HG03025 (cell line): ENCODE measurements around the gene FCER1G.
"Not testable (repeated sequence)": the region's sequence is repeated elsewhere in the genome, so short reads cannot be mapped to it uniquely, and the experiment has no call there.

ENCODE experiments used
- ATAC-seq: cut with Tn5 transposase; IDR thresholded peaks from one replicate; pipeline ENCODE4 v1.9.1; 2021; ENCODE audit warnings: mild to moderate bottlenecking, moderate library complexity; ENCODE audit not compliant: unreplicated experiment, low FRiP score

Gene FCER1G

DNA sequence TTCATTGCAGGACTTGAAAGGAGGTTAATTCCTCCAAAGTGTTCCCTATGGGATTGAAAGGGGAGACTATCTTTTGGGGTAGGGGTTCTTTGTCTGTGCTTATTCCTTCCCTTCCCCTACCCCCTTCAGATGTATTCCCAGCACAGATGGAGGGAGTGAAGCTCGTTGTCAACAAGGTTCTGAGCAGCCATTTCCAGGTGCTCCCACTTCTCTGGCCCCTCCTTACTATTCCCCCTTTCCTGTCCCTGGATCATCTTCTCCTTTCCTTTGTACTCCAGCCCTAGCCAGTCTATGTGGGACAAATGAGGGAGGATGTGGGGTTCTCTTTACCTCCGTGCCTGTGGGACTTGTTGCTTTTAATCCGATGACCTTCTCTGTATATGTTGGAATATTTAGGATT, 11.7 kb downstream of the FCER1G start:
- ATAC-seq = no peak

DNA sequence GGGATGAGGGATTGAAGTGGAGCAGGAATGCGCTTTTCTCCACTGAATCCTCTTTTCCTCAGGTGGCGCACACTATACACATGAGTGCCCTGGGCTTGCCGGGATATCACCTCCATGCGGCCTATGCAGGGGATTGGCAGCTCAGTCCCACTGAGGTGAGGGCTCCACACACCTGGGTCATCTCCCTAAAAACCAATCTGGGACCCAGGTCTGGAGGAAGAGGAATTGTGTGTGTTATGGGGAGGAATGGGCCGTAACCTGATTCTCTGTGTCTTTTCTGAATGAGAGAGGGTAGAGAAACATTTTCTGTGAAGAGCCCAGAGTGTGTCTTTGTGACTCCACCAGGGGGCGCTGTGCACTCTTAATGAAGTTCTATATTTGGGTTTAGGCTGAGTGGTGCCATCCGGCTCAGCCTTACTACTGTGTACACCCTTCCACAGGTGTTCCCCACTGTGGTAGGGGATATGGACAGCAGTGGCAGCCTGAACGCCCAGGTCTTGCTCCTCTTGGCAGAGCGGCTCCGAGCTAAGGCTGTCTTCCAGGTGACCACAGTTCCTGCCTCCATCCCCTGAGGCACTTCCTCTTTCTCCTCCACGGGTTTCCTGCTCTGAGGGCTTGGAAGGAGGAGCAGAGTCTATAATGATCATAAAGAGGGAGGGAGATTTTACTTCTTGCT, 12.2 kb downstream of the FCER1G start:
- no peak for ATAC-seq

DNA sequence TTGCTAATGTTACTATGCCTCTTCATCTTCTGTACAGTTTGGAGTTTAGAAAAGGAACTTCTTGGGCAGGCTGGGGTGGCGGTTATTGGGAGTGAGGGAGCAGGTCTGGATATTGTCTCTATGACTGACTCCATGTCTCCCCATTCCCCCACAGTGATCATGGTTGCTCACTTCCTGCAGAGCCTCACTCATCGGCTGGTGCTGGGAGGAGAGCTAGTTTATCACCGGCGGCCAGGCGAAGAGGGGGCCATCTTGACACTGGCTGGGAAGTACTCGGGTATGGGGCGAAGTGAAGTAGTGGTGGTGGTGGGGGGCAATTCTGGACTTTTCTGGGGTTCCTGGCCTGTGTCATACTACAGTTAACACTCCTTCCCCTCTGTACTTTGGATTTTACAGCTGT, 12.9 kb downstream of the FCER1G start:
- ATAC-seq = no peak

DNA sequence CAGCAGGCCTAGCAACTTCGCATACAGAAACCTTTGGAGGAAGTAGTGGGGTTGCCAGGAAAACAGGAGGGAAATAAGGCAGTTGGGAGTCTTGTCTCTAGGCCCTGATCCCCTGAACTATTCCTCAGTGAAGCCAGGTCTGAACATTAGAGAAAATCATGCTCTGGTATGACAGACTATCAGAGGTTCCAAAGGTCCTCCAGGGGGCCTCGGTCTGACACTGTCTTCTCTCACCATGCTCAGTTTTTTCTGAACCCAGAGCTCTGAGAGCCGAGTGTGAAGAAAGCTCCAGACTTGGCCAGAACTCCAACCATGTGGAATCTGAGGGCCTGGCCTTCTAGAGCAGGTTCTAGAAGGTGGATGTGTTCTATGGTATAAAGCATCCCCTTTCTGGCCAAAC, 14.8 kb downstream of the FCER1G start:
- ATAC-seq = no peak

DNA sequence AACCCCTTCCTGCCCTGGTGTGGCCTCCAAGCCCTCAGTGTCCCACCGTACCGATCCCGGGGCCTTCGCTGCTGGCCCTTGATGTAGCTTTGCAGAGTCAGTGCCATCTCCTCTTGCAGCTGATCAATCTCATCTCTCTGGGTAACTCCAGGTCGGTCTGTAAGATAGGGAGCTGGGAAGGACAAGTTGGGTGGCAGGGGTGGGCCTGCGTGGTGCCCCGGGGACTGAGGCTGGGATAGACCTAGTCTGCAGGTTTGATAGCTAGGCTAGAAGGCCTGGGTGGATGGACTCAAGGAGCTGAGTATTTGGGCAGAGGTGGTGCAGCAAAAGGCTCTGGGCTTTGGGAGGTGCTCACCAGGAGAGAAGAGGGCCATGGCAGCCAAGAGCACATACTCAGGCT, 15.7 kb downstream of the FCER1G start:
- ATAC-seq = no peak

DNA sequence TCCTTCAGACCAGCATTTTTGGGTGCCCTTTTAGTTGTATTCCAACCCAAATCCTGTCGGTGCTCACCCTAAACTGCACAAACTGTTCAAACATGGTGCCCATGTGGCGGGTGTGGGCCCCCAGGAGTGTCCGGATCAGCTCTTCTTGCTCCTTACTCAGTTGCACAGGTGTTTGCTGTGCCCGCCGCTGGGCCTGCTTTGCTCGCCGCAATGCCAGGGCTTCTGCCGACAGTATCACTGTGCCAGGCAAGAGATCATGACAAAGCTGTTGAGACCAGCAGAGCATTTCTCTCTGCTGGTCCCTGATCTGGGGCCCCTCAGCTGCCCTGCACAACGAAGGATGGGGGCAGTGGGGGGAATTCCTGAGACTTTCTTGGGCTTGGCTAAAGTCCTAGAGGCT, 18.0 kb downstream of the FCER1G start:
- no peak for ATAC-seq

DNA sequence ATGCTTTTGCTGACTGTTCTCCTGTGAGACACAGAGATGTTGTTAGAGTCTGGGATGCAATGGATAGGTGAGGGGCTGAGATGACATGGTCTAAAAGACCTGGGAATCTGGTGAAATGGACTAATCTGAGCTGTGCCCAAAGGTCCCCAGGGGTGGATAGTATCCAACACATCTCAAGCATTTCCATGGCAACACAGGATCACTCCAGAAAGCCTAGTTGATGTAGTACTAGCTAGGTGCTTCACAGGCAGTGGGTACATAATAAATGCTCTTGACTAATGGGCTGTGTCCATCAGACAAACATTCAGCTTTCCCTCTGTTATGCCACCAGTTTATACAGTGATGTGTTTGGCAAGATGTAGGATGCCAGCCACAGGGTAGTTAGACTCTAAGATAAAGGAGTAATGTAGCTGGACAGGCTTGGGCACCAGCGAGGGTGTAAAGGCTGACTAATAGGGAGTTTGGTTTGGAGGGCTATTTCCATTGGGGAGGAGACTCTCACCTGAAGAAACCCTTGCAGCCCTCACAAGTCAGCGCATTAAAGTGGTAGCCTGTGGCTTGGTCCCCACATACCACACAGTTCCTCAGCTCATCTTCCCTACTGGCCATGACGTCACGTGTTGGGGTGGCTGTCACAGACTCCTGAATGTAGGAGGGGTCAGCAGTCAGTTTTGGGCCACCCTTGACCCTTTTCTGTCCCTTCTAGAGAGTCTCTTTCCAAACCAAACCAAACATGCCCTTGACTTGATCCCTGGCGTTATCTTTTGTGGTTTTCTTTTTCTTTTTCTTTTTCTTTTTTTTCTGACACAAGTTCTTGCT, 21.1 kb downstream of the FCER1G start:
- no peak for ATAC-seq

DNA sequence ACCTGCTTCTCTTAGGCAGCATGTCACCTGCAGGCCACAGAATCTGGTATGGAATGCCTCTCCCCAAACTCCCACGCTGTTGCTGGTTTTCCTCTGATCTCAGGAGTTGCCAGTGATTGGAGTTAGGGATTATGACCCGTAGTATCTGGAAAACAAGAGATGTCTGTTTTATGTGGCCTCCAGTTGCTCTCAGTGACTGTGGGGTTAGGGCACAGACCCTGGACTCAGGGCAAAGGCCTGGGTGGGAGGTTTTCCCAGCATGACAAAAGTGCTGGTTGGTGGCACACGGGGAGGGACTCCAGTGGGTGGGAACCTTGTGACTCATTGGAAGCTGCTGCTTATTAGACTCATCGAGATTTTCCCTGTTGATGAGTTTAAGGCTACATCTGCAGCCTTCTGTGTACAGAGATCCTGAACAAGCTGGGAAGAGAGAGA, 23.0 kb downstream of the FCER1G start, which contains the start of gene NR1I3:
NR1I3 (minus strand) TSS at position 165 of the 435 bp plus-strand sequence. CDS start 1,638 bp downstream, outside the sequence.
- no peak for ATAC-seq

DNA sequence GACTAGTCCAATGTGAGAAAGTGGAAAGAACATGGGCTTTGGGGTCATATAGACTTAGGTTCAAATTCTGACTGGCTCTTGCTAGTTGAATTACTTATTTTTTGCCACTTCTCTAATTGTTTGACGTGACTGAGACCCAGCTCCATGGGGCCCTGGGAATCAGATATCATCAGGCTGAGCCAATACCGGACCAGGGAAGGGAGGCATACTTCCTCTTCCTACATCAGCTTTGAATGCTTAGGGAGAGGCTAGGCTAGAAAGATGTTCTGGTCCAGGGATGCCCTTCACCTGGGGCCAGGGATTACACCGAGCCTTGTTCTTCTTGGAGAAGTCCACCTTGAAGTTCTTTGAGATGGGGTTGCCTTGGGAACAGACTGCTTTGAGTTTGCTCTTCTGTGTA, 26.6 kb downstream of the FCER1G start:
- ATAC-seq = no peak

DNA sequence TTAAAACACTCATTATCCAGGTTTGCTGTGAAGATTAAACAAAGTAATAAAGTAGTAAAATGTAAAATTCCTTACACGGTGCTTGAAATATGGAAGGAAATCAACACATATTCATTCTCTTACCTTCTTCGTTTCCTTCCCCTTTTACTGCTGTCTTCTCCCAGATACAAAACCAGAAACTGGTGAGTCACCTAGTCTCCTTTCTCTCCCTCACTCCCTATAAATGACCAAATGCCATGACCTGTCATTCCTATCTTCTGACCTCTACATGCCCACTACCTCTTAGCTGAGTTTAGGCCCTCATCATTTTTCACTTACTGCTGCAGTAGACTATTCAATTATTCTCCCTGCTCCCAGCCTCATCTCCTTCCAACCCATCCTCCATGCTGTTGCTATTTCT, 27.2 kb downstream of the FCER1G start:
- ATAC-seq = no peak

DNA sequence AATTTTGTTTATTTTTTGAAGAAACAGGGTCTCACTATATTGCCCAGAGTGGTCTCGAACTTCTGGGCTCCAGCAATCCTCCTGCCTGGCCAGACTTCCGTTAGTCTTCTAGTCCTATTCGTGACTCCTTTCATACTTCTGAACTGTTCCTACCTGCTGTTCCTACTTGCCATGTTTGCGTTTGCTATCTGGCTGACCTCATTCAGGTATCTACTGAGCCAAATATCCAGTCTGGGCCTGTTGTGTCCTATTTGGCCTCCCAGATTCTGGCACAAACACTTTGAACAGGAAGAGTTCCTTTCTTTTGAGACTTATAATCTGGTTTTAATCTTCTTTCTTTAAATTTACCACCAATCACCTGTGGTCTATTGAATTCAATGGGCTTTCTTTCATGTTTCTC, 29.8 kb downstream of the FCER1G start:
- no peak for ATAC-seq

DNA sequence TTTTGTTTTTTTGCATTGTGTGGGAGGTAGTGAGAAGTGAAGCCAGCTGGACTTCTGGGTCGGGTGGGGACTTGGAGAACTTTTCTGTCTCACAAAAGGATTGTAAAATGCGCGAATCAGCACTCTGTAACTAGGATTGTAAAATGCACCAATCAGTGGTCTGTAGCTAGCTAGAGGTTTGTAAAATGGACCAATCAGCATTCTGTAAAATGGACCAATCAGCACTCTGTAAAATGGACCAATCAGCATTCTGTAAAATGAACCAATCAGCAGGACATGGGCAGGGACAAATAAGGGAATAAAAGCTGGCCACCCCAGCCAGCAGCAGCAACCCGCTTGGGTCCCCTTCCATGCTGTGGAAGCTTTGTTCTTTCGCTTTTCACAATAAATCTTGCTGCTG, 35.0 kb downstream of the FCER1G start:
- ATAC-seq = not testable (repeated sequence)

DNA sequence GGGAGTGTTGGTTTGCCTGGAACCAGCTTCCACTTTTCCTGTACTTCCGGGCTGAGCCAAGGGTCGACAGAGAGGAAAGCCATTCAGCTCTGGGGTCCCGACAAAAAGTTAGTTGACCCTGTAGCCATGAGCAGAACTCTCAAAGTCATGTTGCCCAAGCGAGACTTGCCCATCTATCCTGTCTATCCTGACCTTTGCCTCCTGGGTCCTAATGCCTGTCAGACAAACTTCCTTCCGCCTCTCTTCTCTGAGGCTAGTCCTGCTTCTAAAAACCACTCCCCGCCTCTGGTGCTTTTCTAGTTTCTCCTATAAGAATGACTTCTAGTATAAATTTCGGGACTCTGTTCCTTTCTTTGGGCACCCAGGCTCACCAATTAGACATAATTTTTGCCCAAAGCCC, 35.7 kb downstream of the FCER1G start:
- ATAC-seq = no peak

DNA sequence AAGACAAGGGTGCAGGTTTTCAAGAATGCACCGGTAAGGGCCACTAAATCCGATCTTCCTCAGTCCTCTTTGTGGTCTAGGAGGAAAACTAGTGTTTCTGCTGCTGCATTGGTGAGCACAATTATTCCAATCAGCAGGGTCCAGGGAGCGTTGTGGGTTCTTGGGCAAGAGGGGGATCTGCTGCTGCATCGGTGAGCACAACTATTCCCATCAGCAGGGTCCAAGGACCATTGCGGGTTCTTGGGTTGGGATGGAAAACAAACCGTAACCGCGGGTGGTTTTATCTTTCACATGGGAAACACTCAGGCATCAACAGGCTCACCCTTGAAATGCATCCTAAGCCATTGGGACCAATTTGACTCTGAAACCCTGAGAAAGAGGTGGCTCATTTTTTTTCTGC, 36.5 kb downstream of the FCER1G start:
- ATAC-seq = no peak

DNA sequence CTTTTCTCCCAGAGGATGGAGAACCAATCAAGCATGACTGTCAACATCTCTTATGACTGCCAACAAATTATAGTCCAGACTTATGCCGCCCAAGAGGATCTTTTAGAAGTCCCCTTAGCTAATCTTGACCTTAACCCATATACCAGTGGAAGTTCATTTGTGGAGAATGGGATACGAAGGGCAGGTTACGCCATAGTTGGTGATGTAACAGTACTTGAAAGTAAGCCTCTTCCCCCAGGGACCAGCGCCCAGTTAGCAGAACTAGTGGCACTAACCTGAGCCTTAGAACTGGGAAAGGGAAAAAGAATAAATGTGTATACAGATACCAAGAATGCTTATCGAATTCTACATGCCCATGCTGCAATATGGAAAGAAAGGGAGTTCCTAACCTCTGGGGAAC, 40.2 kb downstream of the FCER1G start:
- not testable (repeated sequence) for ATAC-seq

DNA sequence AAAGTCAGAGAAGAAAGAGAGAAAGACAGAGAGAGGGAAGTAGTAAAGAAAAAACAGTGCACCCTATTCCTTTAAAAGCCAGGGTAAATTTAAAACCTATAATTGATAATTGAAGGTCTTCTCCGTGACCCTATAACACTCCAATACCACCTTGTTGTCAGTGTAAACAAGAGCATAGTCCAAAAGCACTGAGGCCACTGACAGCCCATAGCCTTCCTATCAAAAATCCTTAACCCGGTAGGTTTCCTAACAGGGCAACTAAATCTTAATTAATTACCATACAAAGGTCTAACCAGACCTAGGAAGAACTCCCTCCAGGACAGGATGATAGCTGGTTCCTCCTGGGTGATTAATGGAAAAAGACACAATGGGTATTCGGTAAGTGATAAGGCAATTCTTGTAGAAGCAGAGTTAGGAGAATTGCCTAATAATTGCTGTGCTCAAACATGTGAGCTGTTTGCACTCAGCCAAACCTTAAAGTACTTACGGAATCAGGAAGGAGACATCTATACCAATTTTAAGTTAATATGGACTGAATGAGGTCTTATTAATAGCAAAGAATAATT, 40.9 kb downstream of the FCER1G start:
- not testable (repeated sequence) for ATAC-seq

DNA sequence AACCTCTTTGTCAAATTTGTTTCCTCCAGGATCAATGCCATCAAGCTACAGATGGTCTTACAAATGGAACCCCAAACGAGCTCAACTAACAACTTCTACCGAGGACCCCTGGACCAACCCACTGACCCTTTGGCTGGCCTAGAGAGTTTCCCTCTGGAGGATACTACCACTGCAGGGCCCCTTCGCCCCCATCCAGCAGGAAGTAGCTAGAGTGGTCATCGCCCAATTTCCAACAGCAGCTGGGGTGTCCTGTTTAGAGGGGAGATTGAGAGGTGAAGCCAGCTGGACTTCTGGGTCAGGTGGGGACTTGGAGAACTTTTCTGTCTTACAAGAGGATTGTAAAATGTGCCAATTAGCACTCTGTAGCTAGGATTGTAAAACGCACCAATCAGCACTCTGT, 42.0 kb downstream of the FCER1G start:
- not testable (repeated sequence) for ATAC-seq

DNA sequence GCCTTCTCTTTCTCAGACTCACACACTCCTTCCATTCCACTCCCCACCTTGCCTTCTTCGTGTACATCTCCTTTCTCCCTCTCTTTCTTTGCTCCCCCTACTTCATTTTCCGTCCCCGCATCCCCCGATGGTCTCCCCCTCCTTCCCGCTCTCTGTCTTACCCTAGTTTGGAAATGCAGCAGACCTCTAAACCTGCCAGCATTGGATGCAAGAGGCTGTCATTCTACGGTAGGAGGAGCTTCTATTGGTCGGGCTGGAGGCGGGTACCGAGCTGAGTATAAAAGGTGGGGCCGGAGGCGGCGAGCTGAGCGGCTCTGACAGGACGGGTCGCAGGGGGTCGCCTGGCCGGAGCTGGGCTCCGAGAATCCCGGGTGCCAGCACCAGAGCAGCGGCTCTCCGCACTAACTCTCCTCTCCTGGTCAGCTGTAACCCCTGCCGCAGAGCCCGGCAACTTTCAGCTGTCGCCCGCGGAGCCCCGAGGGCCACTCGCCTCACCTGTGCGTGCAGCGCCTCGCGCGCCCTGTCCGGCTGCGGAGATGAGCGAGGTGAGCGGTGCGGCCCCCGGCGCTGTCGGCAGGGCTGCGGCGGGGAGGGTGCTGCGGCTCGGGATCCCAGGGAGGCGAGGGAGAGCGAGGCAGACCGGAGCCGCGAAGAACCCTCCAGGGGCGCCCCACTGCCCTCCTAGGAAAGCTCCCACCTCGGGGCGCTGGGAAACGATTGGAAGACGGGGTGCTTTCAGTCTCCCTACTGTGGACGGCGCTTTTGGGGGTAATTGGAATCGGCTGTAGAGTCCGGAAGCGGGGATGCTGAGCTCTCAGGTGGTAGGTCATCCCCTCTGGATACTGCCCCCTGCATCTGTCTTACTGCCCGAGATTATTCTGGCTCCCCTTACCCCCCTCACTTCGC, 43.6 kb downstream of the FCER1G start, which contains the start of gene PCP4L1:
PCP4L1 (plus strand) TSS at position 307 of the 906 bp plus-strand sequence; CDS start at position 537, 230 bp downstream.
- no peak for ATAC-seq

DNA sequence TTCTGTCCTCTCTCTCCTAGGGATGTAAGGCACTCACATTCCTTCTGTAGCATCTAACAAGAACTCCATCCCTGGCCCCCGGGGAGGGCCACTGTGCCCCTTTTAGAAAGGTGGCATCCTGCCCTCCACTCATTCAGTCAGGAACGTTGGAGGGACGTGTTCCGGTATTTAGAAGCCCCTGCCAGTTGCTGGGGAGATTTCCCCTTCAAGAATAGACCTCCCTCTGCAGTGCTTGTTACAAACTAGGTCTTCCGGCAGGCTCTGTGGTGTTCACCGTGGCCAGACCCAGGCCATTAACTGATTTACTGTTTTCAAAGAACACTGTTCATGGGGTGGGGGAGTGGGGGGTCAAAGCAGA, 44.2 kb downstream of the FCER1G start:
- ATAC-seq = no peak

DNA sequence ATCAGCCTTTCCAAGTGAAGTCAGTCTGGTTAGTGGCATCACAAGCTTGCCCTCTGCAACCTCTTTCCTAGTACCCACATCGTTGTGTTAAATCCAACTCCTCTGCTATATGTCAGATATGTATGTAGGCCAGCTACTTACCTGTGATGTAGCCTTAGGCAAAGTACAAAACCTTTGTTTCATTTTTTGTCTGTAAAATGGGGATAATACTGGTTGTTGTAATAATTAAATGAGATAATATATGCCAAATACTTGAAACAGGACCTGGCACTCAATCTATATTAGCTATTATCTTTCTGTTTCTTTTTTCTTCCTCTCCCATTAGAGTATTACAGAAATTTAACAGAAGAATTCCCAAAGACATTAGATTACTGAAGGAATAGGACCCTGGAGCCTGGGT, 44.7 kb downstream of the FCER1G start:
- ATAC-seq = no peak
